Measurements from ENCODE around the gene CSRP2. TPM values are rescaled to one million over a fixed set of nuclear protein-coding genes. Genes with fewer than 3 reads are reported as not detected.

CSRP2 gene
- total and polyA plus RNA-seq, 2 of the 13 experiments (the other 11 are each of a cell fraction or from before 2014, with no cell fraction given) = 7.2 to 8.0 TPM

DNA sequence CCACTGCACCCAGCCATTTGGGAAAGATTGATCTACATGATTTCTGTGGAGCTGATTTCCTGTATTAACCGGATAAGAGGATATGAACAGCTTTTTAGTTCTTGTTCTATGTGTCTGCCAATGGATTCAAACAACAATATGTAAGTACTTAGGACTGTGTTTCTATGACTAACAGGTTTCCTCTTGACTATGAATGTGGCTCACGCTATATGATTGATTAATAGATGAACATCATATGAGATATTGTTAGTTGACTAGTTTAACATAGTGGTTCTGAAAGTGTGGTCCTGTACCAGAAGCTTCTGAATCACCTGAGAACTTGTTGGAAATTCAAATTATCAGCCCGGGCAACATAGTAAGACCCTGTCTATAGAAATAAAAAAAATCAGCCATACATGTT lies 12.8 kb upstream of the CSRP2 start:
- CTCF ChIA-PET (ENCODE audit: low intra/inter-chr PET ratio, low total read pairs) = no interaction called here
- no peak overlapping the region for H3K4me2 ChIP-seq (ENCODE audit: low read depth, low read length)
- no peak for FAIRE-seq

More for the DNA sequence above, 12.8 kb upstream of the CSRP2 start:
- POLR2A ChIA-PET = no interaction called here
- WGBS (ENCODE audit: low lambda C conversion rate) = 30% methylated on average over 3 of the region's 3 CpGs
- BruUV-seq (replicated peaks) = no TSS peak
- in situ Hi-C loops (cut with HindIII; ENCODE audit: extremely low pct_ligation_motif_present, low pct_unique_long_range_greater_than_20kb) = no loop called here
- Histone ChIP-seq H3K27ac (ENCODE audit: extremely low read length, insufficient read depth, low read length) (no peak overlapping the region), H2AFZ (ENCODE audit: low read length) (no peak overlapping the region), H4K20me1 (ENCODE audit: insufficient read depth, low read length) (no peaks in the 10 kb centered on the region), H3K4me3 (replicated peaks in 1 of 3; ENCODE audit: insufficient read depth in 1 of 3, low read depth in 2 of 3, low read length in 3 of 3) (no peak overlapping the region), H3K36me3 (replicated peaks in 1 of 2; ENCODE audit: control insufficient read depth in 1 of 2, insufficient read depth in 2 of 2, low read length in 2 of 2) (no peaks in the 10 kb centered on the region), H3K4me1 (ENCODE audit: insufficient read depth, low read length) (no peaks in the 10 kb centered on the region), H3K9ac (ENCODE audit: insufficient read depth, low read depth, low read length) (no peak overlapping the region), H3K27me3 (ENCODE audit: control insufficient read depth in 1 of 2, insufficient read depth in 2 of 2, low read length in 2 of 2) (no peaks in the 10 kb centered on the region; a peak in 2 of 5 replicates), H3K9me3 (ENCODE audit: low read length) (no peaks in the 10 kb centered on the region), H3K79me2 (ENCODE audit: insufficient read depth, low read length) (no peaks in the 10 kb centered on the region)
- ATAC-seq = no peak
- no peak for TF ChIP-seq CCDC6 (CRISPR knock-in tag; IDR thresholded peaks at IDR 0.05)
- TF ChIP-seq REXO4 (CRISPR knock-in tag; IDR thresholded peaks at IDR 0.05; ENCODE audit: borderline replicate concordance) = no peak
- no peak for TF ChIP-seq PHF21A (CRISPR knock-in tag; IDR thresholded peaks at IDR 0.05)
- no peak for TF ChIP-seq ZNF720 (CRISPR knock-in tag; IDR thresholded peaks at IDR 0.05)
- TF ChIP-seq HNRNPK (IDR thresholded peaks at IDR 0.05; ENCODE audit: low read depth, low read length, poor library complexity, severe bottlenecking) = no peak
- no peak for TF ChIP-seq ZBTB37 (CRISPR knock-in tag; IDR thresholded peaks at IDR 0.05)
- no peak for TF ChIP-seq ZNF839 (CRISPR knock-in tag; IDR thresholded peaks at IDR 0.05; ENCODE audit: borderline replicate concordance)
- no peak for TF ChIP-seq MYC (CRISPR knock-in tag; IDR thresholded peaks at IDR 0.05; ENCODE audit: borderline replicate concordance)
- TF ChIP-seq U2AF2 (IDR thresholded peaks at IDR 0.05; ENCODE audit: low read depth, low read length) = no peak
- TF ChIP-seq MIER2 (CRISPR knock-in tag; IDR thresholded peaks at IDR 0.05) = no peak
- no peak for DNase-seq (ENCODE audit: low spot score)
- intact Hi-C loops (cut with micrococcal nuclease; ENCODE audit: unreplicated experiment) = no loop called here

All from HepG2 (cell line).